Measurements from ENCODE around the gene BTBD16.

DNA sequence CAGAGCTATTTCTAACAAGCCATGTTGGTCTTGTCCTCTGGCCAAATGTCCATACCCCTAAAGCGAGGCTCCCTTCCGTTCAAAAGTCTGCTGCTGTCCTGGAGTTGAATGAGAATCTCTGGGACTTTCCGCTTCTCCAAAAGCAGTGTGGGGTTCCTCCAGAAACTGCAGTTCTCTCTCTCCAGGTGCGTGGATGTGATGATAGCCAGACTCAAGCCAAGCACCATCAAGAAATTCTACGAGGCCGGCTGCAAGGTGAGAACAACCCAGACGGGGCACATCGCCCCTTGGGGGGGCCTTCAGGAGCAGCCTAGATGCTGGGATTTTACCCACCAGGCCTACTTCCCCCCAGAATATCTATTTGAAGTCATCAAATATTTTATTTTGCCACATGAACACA is 26.5 kb downstream of the BTBD16 start:
- TF ChIP-seq POLR2A (IDR thresholded peaks at IDR 0.05), result no peak
- TF ChIP-seq, protein P1, sequence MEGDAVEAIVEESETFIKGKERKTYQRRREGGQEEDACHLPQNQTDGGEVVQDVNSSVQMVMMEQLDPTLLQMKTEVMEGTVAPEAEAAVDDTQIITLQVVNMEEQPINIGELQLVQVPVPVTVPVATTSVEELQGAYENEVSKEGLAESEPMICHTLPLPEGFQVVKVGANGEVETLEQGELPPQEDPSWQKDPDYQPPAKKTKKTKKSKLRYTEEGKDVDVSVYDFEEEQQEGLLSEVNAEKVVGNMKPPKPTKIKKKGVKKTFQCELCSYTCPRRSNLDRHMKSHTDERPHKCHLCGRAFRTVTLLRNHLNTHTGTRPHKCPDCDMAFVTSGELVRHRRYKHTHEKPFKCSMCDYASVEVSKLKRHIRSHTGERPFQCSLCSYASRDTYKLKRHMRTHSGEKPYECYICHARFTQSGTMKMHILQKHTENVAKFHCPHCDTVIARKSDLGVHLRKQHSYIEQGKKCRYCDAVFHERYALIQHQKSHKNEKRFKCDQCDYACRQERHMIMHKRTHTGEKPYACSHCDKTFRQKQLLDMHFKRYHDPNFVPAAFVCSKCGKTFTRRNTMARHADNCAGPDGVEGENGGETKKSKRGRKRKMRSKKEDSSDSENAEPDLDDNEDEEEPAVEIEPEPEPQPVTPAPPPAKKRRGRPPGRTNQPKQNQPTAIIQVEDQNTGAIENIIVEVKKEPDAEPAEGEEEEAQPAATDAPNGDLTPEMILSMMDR (IDR thresholded peaks at IDR 0.05), result no peak

Data from ovary (tissue), 3 donors.